NOMO-1 treated with dmso at 0.1 percent for 144 hours (cell line): ENCODE measurements around the gene VEGFC.

Source experiments
- DNase-seq: peaks from one replicate; lab custom pipeline; 2025; ENCODE audit not compliant: unreplicated experiment; lab: John Stamatoyannopoulos, UW

Gene VEGFC

DNA sequence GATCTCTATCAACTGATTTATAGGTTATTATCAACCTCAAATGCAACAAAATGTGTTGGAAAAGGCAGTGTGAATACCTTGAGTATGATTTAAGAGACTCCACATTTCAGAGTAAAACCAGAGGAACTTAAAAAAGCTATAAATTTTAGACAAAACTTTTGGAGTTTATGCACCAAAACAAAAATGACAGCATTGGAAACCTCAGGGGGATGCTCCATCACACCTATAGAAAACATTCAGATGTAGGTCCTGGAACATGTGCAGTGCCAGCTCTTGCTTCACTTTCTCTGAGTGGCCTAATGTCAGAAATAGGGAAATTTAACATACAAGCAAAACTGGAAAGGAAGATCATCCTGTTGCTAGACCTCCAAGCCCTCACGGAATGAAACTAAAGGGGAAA lies 5.8 kb upstream of the VEGFC start:
- no peak for DNase-seq

- no peak for DNase-seq
Measured at GRCh38 chr4:176795441-176795840, 2.7 kb upstream of the VEGFC start.

DNA sequence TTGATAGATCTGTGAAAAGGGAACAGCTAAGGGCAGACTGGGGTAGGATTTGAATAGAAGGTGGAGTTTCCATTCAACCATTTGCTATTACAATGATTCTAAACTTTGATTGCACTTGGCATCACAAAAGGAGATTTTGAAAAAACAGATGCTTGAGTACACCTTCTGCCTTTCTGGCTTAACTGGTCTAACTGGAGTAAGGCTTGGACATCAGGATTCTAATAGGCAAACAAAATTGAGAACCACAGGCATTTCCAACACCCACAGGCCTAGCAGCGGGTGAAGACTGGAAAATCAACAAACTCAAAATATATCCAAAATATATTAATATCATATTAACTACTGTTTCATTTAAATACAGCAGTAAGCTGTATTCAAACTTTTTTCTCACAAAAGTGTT lies 1.9 kb upstream of the VEGFC start:
- no peak for DNase-seq

DNA sequence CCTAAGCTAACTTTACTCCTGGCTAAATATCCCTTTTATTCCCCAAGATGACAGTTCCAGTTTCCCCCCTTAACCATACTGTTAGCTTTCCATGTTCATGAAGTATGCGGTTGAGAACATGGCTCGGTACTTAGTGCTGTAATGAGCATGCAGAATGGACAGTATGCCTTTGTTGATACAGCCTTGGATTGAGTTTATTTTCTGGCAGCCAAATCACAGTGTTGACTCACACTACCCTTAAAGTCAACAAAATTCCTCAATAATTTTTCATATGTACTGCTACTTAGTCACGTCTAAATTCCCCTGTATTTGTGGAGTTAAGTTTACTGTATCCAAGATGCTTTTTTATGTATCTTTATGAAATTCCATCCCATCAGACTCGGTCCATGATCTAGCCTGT lies 1.4 kb upstream of the VEGFC start:
- DNase-seq = no peak

DNA sequence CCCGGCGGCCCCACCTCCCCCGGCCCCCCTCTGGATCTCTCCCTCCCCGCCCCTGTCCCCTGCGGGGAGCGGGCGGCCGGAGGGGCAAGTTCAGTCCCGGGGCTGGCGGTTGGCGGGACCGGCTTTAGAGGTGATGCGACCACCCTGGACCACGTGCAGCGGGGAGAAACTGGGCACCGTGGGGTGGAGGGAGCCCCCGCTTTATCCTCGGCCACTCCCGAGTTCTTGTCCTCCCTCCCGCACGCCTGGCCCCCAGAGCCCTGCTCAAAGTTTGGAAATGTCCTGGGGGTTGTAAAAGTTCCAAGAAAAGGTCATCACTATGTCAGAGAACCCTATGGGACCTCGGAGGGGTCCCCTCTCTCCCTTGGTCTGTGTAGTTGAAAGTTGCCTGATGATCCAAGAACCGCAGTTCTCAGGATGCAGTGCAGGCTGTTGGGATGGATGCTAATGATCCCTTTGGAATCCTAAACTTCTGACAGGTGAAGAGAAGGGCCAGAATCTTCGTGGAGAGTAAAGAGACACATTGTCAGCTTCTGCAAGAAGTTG lies 411 bp upstream of the VEGFC start:
- DNase-seq = no peak

DNA sequence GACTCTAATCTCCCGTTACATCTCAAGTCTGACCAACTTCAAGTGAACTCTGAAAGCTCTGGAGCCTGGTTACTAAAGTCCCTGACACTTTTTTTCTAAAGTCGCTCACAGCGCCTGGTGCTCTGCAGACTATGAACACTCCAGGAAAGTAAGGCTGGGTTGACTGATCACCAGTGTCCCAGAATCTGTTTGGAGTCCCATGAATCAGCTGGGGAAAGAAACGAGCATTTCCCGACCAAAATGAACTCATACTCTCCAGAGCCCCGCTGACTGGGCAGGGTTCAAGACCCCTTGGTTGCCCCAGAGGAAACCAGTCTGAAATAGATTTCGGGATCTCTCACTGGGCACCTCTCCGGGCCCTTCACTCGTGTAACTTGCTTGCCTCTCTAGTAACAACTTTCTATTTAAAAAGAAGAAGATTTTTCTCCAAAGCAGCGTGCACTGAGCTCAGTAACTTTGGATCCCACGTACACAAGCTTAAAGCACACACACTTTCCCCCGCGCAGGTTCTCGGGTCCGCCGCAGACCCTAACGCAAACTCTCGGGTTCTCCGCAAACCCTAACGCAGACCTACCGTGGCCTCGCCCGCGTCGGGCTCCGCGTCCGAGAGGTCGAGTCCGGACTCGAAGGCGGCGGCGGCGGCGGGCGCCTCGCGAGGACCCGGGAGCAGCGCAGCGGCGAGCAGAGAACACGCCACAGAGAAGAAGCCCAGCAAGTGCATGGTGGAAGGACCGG lies 964 bp downstream of the VEGFC start:
- no peak for DNase-seq

DNA sequence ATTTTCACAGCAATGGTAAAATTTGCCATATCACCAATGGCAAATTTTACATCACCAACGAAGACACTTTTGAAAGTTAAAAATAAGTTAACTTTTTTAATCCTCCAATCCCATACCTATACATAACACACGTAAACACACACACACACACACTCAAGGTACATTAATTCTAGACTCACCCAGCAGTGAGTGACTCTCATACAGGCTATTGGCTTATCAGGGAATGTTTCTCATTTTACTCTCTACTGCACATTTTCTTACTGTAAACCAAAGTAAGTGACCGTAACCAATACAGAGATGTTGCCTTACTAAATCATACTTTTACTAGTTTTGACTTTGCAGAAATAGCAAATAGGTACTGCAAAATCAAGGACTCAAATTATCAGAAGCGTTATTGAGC lies 2.3 kb downstream of the VEGFC start:
- no peak for DNase-seq

- DNase-seq = no peak
Measured at GRCh38 chr4:176789955-176790354, 2.8 kb downstream of the VEGFC start.

DNA sequence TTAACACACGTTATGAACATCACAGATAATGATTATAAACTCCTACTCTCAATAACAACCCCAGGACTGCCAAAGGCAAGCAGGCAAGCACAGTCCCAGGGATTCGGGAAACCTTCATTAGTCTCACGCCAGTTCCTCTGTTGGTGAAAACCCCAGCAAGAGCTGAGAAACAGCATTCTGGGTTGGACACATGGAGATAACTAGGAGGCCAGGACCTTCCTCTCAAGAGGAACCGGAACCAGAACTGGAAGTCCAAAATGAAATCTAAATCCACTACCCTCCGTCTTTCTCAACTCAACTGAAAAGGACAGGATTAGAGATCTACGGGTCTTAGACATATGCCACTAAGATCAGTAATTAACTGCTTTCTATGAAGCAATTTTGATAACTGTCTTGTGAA lies 3.8 kb downstream of the VEGFC start:
- DNase-seq = no peak

DNA sequence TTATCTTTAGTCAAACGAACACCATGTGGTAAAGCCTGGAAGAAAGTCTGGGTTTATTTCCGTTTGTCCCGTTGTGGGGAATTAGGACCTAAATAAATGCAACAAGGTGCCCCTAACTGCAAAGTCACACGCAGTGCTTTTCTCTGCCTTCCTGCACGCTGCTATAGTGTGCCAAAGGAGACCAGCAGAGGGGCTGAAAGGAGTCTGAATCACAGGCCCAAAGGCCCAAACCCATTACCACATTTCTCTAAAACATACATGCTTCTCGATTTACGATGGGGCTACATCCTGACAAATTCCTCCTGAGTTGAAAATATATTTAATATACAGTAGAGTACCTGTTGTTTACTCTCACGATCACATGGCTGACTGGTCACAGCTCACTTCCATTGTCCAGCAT lies 4.5 kb downstream of the VEGFC start:
- DNase-seq = no peak

DNA sequence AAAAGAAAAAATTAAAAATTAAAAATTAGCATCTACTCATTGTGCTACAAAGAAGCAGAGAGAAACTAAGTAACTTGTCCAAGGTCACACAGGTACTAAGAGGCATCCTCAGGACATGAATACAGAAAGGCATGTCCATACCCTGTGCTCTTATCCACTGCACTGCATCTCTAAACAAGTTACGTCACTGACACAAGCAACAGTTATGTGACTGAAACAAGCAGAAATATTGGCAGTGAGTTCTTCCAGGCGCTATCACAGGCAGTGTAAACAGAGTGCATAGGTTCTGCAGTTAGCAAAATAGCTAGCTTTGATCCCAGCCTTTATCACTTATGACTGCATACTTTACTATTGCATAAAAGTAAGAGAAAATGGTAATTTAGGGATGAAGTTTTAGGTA lies 7.9 kb downstream of the VEGFC start:
- DNase-seq = no peak

GRCh38 chr4:176782794-176783193 lies 9.9 kb downstream of the VEGFC start:
- no peak for DNase-seq

- no peak for DNase-seq
Measured at GRCh38 chr4:176782191-176782590, 10.5 kb downstream of the VEGFC start.

DNA sequence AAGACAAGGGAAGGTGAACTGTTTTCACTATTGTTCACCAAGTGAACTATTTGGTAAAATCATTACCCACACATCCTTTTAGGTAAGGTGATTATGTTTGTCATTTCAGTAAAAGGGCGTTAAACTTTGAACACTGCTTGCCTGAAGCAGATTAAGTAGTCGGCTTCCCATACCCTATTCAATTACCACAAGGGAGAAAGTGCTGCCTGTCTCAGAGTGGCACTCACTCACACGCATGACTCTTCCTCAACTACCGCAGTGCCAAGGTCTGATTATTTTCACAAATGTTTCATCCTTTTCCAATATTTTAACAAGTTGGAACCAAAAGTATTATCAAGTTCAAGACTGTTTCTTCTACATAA lies 11.0 kb downstream of the VEGFC start:
- no peak for DNase-seq

DNA sequence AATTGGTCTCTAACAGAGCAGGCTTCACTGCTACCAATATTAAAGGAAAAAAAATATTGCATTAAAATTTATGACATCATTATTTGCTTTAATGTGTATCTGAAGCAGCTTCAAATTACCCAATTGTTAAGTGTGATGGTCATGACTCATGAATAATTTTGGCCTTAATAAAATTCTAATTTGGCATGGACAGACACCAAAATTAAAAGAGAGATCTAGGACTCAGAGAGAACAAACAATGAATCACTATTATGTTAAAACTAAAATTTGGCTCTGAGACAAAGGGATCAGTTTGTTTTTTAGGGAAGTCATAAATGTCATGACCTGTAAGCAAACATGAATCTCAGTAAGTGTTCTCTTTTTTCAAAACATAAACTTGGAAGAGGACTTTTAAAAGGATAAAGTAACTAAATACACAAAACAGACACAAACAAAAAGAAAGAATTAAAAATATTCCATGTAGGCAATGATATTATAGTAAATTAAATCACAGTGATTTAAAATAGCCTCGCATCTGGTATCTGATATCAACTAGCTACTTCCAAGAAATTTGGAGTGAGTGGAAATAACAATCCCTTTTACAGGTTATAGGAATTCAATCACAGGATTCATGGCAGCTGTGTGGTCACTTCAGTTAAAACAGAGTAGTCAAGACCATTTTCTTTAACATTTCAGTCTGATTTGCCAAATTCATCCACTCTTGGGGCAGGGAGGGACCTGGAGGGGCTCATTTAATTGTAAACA lies 11.6 kb downstream of the VEGFC start:
- no peak for DNase-seq

DNA sequence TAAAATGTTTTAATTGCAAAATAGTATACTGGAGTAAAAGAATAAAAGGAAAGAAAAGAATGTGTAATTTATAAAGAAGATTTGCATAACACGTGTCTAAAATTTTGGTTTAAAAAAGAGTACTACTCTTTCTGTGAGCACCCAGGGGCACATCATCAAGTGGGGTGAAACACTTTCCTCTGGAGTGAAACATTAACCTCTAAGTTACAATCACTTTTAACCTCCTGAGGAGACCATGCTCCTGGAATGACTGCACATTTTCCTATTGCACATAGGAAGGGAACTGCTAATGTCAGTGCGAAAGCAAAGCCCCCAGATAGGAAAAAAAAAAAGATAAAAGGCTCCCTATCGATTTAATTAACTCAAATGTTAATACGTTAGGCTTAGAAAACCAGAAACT lies 13.3 kb downstream of the VEGFC start:
- DNase-seq = no peak

DNA sequence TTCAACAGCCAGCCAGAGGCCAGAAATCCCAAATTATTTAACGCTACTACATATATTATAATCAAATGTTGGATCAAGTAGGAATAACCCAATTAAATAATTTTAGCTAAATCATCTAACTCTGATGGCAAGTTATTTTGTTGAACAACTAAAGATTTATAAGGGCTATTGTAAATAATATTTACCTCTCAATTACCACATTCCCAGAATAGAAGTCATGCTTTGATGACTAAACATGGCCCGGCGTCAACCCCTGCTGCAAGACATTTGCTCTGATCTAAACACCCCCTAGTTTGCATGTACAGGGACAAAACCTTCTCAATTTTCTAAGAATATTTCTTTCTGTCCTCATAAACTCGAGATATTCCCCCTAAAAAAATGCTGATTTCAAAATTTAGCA lies 14.2 kb downstream of the VEGFC start:
- no peak for DNase-seq

DNA sequence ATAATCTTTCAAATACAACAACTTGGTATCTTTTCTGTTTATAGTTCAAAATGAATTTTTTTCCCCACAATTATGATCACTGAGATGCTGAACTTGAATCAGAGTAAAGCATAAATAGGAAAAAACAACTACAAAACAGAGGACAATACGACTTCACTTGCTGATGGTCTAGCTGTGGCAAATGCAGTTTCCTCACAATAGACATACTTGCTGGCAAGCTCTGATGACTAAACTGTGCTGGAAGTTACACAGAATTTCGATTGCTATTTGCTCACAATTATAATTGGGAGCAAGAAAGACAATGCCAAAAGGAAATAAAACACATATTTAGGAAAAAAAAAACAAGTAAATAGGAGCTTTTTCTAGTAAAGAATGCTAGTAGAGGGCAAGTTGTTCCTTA lies 14.7 kb downstream of the VEGFC start:
- no peak for DNase-seq

GRCh38 chr4:176775338-176775737 lies 17.4 kb downstream of the VEGFC start:
- no peak for DNase-seq

DNA sequence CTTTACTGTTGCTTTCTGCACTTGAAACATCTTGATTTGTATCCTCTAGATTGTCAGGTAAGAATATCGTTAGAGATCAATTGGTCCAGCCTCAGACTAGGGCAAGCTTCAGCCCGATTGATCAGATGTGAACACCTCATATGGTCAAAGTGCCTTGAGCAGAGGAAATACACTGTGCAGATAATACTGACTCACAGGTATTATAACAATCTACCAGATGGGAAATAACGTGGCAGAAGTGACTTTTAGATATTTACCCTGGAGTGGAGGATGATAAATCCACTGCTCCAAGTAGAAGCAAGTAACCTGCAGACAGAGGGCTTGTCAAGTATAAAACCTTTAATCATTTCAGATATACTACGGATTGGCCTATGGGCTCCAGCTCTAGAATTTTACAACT lies 17.9 kb downstream of the VEGFC start:
- DNase-seq = no peak

DNA sequence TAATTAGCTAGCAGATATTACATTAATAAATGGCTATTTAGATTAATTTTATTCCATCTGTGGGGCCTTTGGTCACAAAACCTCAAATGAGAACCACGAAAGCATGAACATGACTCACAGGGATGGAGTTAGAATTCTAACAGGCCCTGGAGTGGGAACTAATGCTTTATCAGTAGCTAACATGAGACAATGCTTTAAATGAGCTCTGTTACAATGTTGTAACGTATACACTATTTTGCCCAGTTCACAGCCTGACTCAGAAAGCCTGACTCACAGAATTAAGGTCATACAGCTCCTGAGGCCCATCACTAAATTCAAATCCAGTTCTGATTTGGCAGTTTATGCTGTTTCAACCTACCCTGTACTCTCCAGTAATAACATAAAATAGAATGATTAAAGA lies 23.2 kb downstream of the VEGFC start:
- DNase-seq = no peak

DNA sequence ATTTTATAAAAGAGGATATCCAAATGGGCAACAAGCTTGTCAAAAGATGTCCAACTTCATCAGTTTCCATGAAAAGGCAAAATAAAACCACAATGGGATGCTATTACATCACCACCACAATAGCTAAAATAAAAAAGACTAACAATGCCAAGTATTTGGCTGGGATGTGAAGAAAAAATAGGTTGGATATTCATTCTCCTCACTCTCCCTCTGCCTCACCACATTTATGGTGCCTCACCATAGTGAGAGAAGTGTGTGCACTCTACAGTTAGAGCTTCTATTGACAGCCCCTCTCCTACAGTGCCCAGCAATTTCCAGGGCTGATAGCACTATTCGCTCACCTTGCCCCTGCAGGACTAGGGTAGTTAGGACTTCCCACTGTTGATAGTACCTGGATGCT lies 25.5 kb downstream of the VEGFC start:
- no peak for DNase-seq
